Mammary epithelial cell (primary cell): ENCODE data around the gene FCRL5.

Experiments used
- CTCF ChIP-seq, 2 donors: IDR thresholded peaks in 1 of 2; conservative IDR thresholded peaks in 1 of 2; 2 replicates each; pipeline ENCODE4 v1.5.1; 2011 to 2012; ENCODE audit warnings: inconsistent platforms in 2 of 2, low read length in 2 of 2, mild to moderate bottlenecking in 2 of 2, control low read depth in 1 of 2, low read depth in 1 of 2; ENCODE audit not compliant: insufficient read depth in 1 of 2; ENCODE audit errors: extremely low read depth in 1 of 2
- EZH2 ChIP-seq: IDR thresholded peaks from 2 replicates; pipeline ENCODE4 v1.6.1; 2012; ENCODE audit warnings: low read length, inconsistent platforms, borderline replicate concordance

GRCh38 chr1:157499521-157499920, 52.8 kb downstream of the FCRL5 start:
- TF ChIP-seq CTCF (conservative IDR thresholded peaks at IDR 0.05 in 1 of 2, IDR thresholded peaks at IDR 0.05 in 1 of 2; ENCODE audit: extremely low read depth in 1 of 2, insufficient read depth in 1 of 2, low read depth in 1 of 2, low read length in 2 of 2) (no peak), EZH2 (no peak)
